Measurements from ENCODE around the gene DENND2A.

DNA sequence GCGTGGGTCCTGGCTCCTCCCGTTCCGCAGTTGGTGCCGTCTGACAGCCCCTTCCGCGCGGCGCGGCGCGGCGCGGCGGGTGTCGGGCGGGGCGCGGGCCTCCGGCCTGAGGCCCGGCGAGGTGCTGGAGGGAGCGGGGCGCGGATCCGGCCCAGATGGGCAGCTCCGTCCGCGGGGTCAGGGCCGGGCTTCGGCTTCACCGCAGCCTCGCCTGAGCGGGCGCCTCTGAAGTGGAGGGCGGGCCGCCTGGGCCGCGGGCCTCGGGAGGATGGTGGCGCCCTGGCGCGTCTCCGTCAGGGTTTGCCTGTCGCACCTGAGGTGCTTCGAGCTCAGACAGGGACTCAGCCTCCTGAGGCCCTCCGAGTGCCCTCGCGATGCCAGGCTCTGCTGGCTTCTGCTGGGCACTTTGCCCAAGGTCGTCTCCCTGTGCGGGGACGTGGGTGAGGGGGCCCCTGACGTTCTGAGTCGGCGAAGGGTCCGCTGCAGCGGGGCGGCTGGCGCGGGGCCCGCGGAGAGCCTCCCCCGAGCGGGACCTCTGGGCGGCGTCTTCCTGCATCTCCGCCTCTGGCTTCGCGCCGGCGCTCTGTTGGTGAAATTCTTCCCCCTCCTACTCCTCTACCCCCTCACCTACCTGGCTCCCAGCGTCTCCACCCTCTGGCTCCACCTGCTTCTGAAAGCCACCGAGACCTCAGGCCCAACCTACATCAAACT, 32.6 kb upstream of the DENND2A start:
- TF ChIP-seq, protein P1, sequence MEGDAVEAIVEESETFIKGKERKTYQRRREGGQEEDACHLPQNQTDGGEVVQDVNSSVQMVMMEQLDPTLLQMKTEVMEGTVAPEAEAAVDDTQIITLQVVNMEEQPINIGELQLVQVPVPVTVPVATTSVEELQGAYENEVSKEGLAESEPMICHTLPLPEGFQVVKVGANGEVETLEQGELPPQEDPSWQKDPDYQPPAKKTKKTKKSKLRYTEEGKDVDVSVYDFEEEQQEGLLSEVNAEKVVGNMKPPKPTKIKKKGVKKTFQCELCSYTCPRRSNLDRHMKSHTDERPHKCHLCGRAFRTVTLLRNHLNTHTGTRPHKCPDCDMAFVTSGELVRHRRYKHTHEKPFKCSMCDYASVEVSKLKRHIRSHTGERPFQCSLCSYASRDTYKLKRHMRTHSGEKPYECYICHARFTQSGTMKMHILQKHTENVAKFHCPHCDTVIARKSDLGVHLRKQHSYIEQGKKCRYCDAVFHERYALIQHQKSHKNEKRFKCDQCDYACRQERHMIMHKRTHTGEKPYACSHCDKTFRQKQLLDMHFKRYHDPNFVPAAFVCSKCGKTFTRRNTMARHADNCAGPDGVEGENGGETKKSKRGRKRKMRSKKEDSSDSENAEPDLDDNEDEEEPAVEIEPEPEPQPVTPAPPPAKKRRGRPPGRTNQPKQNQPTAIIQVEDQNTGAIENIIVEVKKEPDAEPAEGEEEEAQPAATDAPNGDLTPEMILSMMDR (IDR thresholded peaks at IDR 0.05), result peak in 1 of 4 experiments; percentile 4
- no peak for TF ChIP-seq POLR2AphosphoS5 (IDR thresholded peaks at IDR 0.05)
- TF ChIP-seq POLR2A (IDR thresholded peaks at IDR 0.05), result no peak
- TF ChIP-seq EP300 (IDR thresholded peaks at IDR 0.05), result no peak

Measured in gastroesophageal sphincter (tissue), 3 donors.